Fibroblast of skin of abdomen (primary cell): ENCODE data around the gene CYTH1. TPM values are rescaled to one million over a fixed set of nuclear protein-coding genes. Genes with fewer than 3 reads are reported as not detected.

Experiments
- DNase-seq: peaks from one replicate; pipeline ENCODE4 v3.0.0-alpha.2; 2013
- polyA plus RNA-seq, 2 experiments: library from polyadenylated mRNA; unstranded; fragments of 120-200 nt; gene quantifications; one replicate each; pipeline ENCODE4 v1.2.1, GENCODE V29; 2013; ENCODE audit not compliant: insufficient read length in 2 of 2

CYTH1 gene, protein sequence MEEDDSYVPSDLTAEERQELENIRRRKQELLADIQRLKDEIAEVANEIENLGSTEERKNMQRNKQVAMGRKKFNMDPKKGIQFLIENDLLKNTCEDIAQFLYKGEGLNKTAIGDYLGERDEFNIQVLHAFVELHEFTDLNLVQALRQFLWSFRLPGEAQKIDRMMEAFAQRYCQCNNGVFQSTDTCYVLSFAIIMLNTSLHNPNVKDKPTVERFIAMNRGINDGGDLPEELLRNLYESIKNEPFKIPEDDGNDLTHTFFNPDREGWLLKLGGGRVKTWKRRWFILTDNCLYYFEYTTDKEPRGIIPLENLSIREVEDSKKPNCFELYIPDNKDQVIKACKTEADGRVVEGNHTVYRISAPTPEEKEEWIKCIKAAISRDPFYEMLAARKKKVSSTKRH
- polyA plus RNA-seq (2013, experiment 1 of 2; ENCODE audit: insufficient read length) = 12.7 TPM
- polyA plus RNA-seq (2013, experiment 2 of 2; ENCODE audit: insufficient read length) = 13.4 TPM

DNA sequence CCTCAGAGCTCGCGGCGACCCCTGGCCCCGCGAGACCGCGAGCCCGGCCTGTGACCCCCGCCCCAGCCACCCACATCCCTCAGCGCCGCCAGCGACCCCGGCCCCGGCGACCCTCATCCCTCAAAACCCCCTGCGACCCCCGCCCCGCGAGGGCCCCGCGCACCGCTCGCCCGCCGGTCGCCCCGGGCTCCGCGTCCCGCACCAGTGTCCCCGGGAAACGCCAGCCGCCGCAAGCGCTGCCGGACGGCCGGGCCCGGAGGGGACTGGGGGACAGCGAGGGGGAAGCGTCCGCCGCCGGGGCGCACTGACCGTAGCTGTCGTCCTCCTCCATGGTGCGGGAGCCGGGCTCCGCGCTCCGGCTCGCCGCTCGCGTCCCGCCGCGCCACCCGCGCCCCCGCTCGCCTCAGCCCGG lies at the start of gene CYTH1:
TSS of gene CYTH1 (minus strand) at position 381 of the 412 bp plus-strand sequence. CDS start at position 331, 50 bp downstream.
- no peak for DNase-seq

DNA sequence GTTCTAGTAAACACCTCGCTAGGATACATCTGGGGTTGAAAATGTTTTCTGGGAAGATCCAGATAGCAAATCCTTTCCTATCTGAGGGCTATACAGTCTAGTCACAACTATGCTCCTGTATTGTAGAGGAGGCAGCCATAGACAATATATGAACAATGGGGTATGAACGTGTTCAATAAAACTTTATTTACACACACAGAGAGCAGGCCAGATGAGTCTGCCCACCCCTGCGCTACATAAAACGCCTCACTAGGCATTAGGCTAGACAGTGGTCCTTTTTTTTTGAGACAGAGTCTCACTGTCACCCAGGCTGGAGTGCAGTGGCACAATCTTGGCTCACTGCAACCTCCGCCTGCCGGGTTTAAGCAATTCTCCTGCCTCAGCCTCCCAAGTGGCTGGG lies 47.4 kb upstream of the CYTH1 start:
- no peak for DNase-seq

DNA sequence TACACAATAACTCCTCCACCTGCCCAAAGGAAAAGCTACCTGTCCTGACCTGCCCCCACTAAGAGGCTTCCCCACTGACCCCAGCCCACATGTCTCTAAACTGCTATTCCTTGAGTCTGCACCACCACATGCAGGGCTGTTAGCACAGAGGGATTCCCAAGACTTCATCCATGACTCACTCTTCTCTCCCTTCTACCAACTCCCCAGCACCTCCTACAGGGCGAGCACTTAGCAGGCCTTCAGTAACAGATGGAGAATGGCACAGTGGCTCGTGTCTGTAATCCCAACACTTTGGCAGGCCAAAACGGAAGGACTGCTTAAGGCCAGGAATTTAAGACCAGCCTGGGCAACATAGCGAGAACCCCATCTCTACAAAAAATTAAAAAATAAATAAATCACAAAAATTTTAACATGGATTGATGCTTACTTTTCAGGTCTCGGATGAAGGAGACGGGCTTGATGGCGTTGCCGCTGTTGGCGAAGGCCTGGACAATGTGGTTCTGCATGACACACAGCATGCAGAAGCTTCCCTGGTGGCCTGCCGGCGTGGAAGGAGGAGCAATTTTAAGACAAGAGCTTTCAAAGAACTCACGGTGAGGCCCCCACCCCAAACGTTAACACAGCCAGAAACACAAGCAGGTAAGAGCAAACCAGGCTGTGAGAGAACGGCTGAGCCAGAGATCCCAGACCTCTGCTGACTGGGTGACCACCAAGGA lies 46.6 kb upstream of the CYTH1 start:
- peak; percentile 43 for DNase-seq

DNA sequence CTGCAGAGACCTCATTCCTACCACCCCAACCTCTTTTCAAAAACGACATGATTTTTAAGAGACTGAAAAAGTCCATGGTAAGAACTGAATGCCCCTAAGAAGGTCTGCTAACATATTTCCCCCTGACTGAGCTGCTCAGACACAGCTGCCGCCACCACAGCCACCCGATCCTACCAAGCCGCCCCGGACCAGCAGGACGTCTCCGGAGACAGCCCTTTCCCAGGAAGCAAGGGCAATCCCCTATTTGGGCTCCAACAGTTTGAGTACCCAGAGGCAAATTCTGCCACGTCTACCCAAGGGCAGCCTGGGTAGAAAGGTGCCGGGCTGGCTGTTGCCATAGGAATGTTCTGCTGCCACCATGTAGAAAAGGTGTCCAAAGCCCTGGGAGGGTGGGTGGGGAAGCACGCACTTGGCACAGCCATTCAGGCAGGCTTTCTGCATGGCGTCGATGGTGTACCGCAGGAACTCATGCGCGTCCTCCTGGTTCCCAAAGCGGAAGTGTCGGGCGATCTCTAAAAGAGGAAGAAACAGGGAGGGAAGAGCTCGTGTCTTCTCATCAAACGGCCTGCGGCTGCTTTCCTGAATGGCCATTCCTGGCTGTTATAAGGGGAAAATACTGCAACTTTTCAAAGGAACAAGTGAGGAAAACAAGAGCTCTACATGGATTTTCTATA lies 44.9 kb upstream of the CYTH1 start:
- no peak for DNase-seq

DNA sequence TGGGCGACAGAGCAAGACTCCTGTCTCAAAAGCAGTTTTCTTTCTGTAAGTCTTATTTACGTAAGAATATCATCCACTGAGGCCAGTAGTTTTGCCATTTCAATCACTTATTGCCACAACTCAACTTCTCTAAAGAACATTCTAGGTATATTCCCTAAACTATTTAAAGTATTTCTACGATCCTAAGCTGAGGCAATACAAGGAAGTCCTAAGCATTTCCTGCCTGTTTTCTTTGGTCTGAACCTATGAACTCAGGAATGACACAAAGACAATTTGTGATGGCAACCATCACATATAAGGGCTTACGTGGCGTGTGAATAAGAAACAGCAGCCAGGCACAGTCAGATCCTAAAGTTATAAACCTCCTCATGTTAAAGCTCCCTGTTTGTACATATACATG lies 44.3 kb upstream of the CYTH1 start:
- no peak for DNase-seq

DNA sequence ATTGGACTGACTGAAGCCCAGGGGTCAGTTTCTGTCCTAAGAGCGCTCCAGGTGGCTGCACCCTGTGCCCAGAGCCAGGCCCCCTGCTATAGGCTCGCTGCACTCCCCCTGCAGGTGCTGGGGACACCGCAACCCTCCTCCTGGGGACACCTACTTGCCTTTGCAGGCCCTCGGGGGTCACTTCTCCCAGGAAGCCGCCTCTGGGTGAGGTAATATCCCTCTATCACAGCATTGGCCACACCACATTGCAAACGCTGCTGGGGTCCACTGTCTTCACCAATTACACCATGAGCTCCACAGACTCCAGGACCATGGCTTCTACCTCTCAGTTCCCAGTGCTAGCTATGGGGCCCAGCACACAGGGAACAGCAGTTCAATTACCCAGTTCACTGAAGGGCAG lies 43.6 kb upstream of the CYTH1 start:
- DNase-seq = no peak

DNA sequence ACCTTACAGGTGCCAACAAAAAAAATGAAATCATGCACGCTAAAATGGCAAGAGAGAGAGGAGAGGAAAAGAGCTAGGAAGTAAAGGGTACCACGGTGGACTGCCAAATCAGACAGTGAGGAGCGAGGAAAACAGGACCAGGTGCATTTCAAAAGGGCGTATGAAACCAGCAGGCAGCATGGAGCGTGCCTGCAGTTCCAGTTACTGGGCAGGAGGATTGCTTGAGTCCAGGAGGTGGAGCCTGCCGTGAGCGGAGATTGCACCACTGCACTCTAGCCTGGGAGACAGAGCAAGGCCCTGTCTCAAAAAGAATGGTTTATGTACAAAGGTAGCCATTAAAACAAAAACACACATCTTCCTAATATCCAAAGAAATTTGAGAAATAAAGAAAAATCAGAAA lies 42.2 kb upstream of the CYTH1 start:
- no peak for DNase-seq

DNA sequence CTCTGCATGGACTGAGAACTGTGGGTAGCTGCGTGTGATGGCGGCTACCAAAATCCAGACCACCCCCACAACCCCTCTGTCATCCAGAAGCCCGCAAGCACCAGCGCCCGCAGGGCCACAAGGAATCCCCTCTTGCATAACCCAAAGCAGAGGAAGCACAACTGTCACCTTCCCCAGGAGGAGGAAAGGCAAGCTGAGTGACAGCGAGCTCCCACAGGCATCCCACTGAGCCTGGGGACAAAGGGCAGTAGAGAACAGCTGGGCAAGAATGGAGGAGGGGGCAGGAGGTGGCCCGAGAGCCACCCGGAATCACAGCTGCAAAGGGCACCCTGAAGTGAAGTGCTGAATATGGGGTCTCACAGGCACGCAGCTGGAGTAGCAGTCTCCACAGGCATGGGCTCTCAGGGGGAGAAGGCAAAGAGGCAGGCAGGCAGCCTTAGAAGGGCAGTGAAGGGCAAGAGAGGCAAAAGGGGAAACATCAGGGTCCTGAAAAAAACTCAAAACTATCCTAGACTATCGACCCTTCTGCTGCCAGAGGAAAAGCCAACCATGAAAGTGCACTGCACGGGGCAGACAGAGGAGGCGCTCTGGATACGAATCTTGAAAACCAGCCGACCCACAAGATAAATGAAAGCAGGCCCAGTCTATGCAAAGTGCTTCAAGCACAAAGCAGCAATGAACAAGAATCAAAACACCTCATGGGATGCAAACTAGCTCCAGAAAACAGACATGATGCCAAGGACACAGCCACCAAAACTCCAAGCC lies 41.4 kb upstream of the CYTH1 start:
- DNase-seq = no peak

DNA sequence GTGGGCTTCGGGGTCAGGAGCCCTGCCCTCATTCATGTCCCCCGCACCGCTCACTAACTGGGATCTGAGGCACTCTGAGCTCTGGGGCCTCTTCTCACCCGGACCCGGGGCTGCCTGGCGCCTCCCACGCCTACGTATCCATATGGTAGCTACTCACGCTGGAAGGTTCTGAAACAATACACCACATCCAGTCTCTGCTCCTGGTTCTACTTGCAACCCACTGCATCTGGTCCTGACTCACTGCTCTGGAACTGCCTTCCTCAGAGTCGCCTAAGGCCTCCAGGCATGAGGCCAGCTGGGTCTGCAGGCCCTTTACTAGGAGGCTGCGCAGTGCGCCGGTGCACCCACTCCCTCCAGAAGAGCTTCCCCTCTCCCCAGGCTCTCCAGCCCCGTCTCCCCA lies 40.5 kb upstream of the CYTH1 start:
- DNase-seq = peak; percentile 87

DNA sequence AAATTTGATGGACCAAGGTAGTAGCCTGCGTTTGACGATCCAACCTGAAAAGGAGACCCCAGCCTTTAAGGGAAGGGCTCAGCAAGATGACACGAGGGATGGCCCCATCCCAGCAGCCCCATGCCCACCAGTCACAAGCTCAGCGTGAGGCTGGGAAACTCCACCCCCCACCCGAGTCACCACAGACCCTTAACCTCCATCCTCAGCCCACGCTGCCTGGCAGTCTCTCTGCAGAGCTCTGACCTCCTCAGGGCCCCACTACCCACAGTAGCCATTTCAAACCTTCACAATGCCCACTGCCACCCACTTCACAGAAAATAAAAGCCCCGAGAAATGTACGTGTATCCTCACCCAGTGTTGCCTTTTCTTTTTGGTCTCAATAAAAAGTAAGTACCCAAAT lies 39.9 kb upstream of the CYTH1 start:
- DNase-seq = no peak

DNA sequence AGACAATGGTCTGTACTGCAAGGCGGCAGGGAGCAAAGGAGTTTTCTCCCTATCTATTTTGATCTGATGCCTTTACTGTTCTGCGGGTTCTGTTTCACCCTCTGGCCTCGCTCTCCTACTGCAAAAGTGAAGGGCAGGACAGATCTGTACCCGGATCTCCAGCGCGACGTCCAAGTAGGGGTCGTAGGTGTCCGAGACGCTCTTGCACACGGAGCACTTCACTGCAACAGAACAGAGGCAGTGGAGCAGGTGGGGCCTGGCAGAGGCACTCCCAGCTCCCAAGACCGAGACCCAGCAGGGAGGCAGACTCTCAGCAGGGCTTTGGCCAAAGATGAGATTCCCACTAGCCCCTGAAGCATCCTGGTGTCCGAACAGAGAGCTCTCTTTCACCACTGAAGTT lies 38.8 kb upstream of the CYTH1 start:
- no peak for DNase-seq

DNA sequence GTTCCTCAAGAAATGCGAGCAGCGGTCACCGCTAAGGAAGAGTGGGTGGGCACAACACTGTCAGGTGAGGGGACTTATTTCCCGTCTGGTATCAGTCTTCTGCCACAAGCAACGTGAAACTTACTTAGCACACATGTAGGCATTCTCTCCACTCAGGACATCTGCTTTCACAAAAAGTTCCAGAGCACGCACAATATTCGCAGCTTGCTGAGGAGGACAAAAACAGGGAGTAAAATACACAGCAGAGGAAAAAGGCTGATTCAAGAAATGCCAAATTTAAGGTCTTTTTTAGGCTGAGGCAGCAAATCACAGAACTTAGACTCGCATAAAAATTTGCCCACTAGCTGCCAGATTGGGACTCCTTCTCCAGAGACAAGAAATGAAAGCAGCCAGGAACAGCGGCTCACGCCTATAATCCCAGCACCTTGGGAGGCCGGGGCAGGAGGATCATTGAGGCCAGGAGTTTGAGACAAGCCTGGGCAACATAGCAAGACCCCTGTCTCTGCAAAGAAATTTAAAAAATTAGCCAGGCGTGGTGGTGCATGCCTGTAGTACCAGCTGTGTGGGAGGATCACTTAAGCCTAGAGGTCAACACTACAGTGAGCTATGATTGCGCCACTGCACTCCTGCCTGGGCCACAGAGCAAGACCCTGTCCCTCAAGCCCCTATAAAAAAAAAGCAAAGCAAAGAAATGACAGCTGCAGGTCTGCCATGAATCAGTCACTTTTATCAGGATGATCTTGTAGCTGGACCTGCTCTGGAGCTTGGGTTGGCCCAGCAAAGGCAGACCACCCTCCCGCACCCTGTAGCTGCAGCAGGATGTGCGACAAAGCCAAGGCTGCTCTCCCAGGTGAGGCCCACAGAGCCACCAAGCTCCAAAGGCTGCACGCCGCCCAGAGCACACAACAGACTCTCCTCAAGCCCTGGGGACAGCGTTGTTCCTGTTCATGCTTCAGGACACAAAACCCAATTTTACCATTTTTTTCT lies 38.0 kb upstream of the CYTH1 start:
- DNase-seq = no peak

DNA sequence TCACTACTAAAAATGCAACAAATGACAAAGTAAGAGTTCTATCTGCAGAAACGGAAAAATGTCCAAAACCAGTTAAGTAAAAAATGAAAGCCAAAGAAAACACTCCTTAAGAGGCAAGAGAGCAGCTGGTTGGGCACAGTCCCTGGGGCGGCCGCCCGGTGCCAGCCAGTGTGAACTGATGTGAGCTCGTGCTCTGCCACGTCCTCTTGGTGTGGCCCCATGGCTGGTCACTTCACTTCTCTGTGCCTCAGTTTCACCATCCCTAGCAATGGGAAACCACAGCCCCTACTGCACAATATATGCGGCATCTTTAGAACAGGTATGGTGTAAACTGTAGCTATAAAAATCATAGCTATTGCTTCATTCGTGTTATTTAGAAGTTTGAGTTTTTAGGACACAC lies 37.3 kb upstream of the CYTH1 start:
- DNase-seq = no peak

DNA sequence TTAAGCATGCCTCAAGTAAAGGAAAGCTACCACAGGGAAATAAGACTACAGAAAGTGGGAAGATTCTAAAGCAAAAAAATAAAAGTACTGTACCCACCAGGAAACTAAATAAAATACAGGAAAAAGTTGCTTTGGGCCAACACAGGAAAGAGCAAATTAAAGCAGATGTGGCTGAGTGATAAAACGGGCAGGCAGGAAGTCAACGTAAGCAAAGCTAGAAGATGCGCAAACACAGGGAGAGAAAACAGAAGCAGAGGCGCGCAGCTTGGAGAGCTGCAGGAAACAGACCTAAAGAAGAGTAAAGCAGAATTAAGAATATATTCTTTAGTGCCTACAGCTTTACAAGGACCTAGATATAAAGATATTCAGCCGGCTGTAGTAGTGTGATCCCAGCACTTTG lies 36.9 kb upstream of the CYTH1 start:
- DNase-seq = no peak

DNA sequence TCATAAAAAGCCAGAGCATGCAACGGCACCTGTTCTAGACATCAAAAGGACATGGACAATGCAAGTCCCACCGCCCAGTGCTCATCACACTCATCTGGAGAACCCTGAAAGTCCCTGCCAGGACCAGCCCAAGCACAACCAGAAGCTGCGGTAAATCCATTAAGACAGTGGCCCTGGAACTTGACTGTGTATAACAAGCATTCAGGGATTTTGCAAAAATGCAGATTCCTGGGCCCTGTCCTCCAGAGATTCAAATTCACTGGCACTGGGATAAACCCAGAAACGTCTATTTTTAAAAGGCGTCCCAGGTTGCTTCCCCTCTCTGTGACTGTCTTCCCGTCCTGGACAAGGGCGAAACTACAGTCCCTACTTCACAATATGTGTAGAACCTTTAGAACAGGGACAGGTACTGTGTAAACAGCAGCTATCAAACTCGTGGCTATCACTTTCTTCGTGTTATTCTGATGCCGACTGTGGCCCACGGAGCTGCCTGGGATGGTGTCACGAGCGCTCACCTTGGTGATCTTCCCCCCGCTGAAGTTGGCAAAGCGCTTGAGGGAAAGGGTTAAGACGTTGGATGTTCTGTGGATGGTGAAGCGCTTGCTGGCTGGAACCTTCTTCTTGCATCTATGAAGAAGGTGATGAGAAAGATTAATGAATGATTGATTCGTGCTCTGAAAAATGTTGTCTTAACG lies 36.2 kb upstream of the CYTH1 start:
- DNase-seq = no peak

DNA sequence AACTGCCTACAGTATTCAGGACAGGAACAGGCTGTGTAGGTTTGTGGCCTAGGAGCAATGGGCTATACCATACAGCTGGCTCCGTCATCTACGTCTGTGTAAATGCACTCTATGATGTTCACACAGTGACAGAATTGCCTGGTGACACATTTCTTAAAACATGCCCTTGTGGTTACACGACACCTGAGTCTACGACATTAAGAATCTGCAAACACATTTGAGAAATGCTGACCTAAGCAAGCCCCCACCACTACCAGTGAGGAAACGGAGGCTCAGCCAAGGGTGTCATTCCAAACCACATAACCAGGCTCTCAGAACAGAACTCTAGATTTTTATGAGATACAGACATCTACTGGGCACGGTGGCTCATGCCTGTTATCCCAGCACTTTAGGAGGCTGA lies 35.0 kb upstream of the CYTH1 start:
- DNase-seq = no peak

DNA sequence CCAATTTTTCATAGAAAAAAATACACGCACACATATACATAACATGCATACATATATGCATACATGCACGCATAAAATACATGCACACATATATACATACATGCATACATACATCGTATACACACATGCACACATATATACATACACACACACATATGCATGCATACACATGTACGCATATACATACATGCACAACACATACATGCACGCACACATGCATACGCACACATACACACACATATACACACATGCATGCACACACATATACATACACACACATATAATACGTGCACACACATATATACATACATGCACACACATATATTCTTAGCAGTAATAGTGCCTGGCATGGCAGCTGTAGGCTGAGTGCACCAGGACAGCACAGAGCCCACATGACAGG lies 33.6 kb upstream of the CYTH1 start:
- DNase-seq = no peak

DNA sequence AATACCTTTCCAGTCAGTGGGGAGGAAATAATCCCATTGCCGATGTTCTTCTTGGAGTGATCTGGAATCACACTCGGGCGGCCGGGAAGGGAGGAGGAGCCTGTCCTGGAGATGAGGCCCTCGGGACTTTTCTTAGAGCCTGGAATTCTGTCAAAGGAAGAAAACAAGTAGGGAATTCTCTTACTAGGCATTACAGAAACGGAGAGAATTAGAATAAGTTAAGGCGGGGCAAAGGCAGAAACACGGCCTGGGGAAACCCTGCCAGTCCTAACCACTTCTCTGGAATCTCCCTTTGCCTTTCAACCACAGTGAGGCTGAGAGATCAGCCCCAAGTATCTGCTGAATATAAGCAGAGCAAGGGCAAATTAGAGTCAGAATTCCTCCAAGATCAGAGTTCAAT lies 30.8 kb upstream of the CYTH1 start:
- DNase-seq = no peak

DNA sequence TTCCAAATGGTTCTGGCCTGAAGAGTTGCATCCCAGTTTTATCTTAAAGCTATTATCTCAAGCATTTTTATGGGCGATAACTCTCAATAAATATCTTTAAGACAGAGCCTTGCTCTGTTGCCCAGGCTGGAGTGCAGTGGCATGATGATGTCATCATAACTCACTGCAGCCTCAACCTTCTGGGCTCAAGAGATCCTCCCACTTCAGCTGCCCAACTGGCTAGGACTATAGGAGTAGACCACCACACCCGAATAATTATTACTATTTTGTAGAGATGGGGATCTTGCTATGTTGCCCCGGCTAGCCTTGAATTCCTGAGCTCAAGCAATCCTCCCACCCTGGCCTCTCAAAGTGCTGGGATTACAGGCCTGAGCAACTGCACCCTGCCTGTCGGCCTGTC lies 26.1 kb upstream of the CYTH1 start:
- no peak for DNase-seq

DNA sequence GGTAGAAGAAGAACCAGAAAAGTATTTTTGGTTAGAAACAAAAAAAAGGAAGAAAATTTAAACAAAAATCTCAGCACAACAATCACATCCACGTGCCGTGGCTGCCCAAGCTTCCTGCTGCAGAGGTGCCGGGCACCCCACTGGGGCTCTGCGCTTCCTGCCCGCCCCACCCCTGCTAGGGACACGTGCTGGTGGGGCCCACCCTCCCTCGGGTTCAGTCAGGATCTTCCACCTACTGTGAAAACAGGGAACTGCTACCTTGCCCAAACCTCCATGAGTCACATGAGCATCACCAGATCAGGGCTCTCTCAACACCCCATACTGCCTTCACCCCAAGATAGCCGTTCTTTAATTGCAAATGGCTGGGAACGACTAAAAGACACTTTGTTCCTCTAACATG lies 24.4 kb upstream of the CYTH1 start:
- DNase-seq = no peak

DNA sequence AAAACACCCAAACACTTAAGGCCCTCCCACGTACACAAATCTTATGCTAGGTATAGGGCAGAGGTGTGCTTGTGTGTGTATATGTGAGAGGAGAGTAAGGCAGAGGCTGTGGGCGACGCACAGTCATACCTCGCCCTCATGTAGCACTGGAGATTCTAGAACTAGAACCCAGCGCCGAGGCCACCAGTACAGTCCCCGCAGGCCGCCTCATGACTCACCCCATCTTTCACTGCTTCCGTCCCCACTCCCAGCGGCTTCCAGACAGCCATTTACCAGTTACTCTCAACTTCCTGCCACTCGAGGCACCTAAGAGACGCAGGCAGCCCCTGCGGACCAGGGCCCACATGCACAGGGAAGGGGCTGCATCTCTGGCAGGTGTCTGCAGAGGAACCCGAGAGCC lies 23.2 kb upstream of the CYTH1 start:
- DNase-seq = no peak
